ENCODE data around the gene POLD3. TPM values are rescaled to one million over a fixed set of nuclear protein-coding genes. Genes with fewer than 3 reads are reported as not detected.

The POLD3 gene
- total and polyA plus RNA-seq, 10 of the 15 experiments (the other 5 are each of a cell fraction or from before 2014, with no cell fraction given) = 23.8 to 63.7 (median 38.7) TPM

- ChIA-PET RAD21 (ENCODE audit: unreplicated experiment) (no interaction called here), CTCF (interaction anchor here (0.9 to 1.6 kb wide), 2 partner anchors 13 to 166 kb away, joined by 3 read pairs; no protein-coding TSS in a partner anchor), SMC1A (ENCODE audit: uncharacterized antibody, unreplicated experiment) (interaction anchor here (1.2 to 1.5 kb wide), 3 partner anchors 8 to 87 kb away, joined by 3 to 6 read pairs (median 3); no protein-coding TSS in a partner anchor), POLR2A (no interaction called here)
- Histone ChIP-seq H3K4me2 (ENCODE audit: control insufficient read depth, insufficient read depth) (no peak overlapping the region), H4K20me1 (ENCODE audit: control insufficient read depth, insufficient read depth) (no peaks in the 10 kb centered on the region), H3K79me2 (ENCODE audit: control insufficient read depth, insufficient read depth, low read length) (no peaks in the 10 kb centered on the region), H3K27ac (ENCODE audit: control insufficient read depth, insufficient read depth) (no peak overlapping the region), H3K9ac (ENCODE audit: control insufficient read depth, insufficient read depth, low read length) (no peak overlapping the region), H2AFZ (ENCODE audit: control insufficient read depth, low read depth, low read length) (no peak overlapping the region), H3K4me3 (no peak overlapping the region), H3K9me3 (replicated peaks; ENCODE audit: control insufficient read depth, insufficient read depth, low read length) (no peaks in the 10 kb centered on the region), H3K4me1 (ENCODE audit: control insufficient read depth, insufficient read depth, low read length) (no peaks in the 10 kb centered on the region), H3K27me3 (replicated peaks in 1 of 2; ENCODE audit: control insufficient read depth in 2 of 2, insufficient read depth in 2 of 2, low read length in 1 of 2) (no peaks in the 10 kb centered on the region), H3K36me3 (ENCODE audit: control insufficient read depth in 2 of 2, insufficient read depth in 2 of 2, low read length in 1 of 2) (peaks cover 7 to 26% of the 10 kb centered on the region in 2 experiments)
- BruUV-seq (replicated peaks) = no TSS peak
- ATAC-seq (no peak), DNase-seq (ENCODE audit: low read depth, low spot score) (no peak), FAIRE-seq (no peak)
- in situ Hi-C loops (cut with MboI) (no loop called here), intact Hi-C loops (cut with micrococcal nuclease; ENCODE audit: unreplicated experiment) (no loop called here)
- WGBS (ENCODE audit: insufficient coverage, insufficient replicate concordance, low lambda C conversion rate, missing lambda C conversion rate) = 99% methylated on average over 3 of the region's 3 CpGs
- no peak for TF ChIP-seq RAD21 (IDR thresholded peaks at IDR 0.05; ENCODE audit: insufficient read depth, low read depth, low read length)
Observed at GRCh38 chr11:74615988-74616387, 23.6 kb downstream of the POLD3 start.

GRCh38 chr11:74620531-74620930 lies 28.1 kb downstream of the POLD3 start:
- ChIA-PET CTCF (no interaction called here), SMC1A (ENCODE audit: uncharacterized antibody, unreplicated experiment) (interaction anchor here (1.1 kb wide), 1 partner anchor 27 kb away, joined by 3 read pairs; no protein-coding TSS in a partner anchor), POLR2A (no interaction called here), RAD21 (ENCODE audit: unreplicated experiment) (no interaction called here)
- intact Hi-C loops (cut with micrococcal nuclease; ENCODE audit: unreplicated experiment) (no loop called here), in situ Hi-C loops (cut with MboI) (no loop called here)
- Histone ChIP-seq H3K27me3 (replicated peaks in 1 of 2; ENCODE audit: control insufficient read depth in 2 of 2, insufficient read depth in 2 of 2, low read length in 1 of 2) (no peaks in the 10 kb centered on the region), H4K20me1 (ENCODE audit: control insufficient read depth, insufficient read depth) (no peaks in the 10 kb centered on the region), H3K9me3 (replicated peaks; ENCODE audit: control insufficient read depth, insufficient read depth, low read length) (no peaks in the 10 kb centered on the region), H3K36me3 (ENCODE audit: control insufficient read depth in 2 of 2, insufficient read depth in 2 of 2, low read length in 1 of 2) (peaks cover 2 to 13% of the 10 kb centered on the region in 2 experiments; a peak in 3 of 4 replicates), H3K4me1 (ENCODE audit: control insufficient read depth, insufficient read depth, low read length) (no peaks in the 10 kb centered on the region), H3K9ac (ENCODE audit: control insufficient read depth, insufficient read depth, low read length) (no peak overlapping the region), H2AFZ (ENCODE audit: control insufficient read depth, low read depth, low read length) (no peak overlapping the region), H3K27ac (ENCODE audit: control insufficient read depth, insufficient read depth) (no peak overlapping the region), H3K4me2 (ENCODE audit: control insufficient read depth, insufficient read depth) (no peak overlapping the region), H3K4me3 (no peak overlapping the region), H3K79me2 (ENCODE audit: control insufficient read depth, insufficient read depth, low read length) (no peaks in the 10 kb centered on the region)
- FAIRE-seq = no peak
- ATAC-seq = no peak
- no peak for DNase-seq (ENCODE audit: low read depth, low spot score)
- BruUV-seq (replicated peaks) = no TSS peak
- 100% methylated on average over 2 of the region's 2 CpGs for WGBS (ENCODE audit: insufficient coverage, insufficient replicate concordance, low lambda C conversion rate, missing lambda C conversion rate)
- TF ChIP-seq TCF3 (IDR thresholded peaks at IDR 0.05; ENCODE audit: borderline replicate concordance, insufficient read depth, low read depth, low read length) = no peak
- no peak for TF ChIP-seq ZZZ3 (IDR thresholded peaks at IDR 0.05; ENCODE audit: control insufficient read depth, insufficient read length, low read depth)
- TF ChIP-seq SMARCA5 (IDR thresholded peaks at IDR 0.05) = no peak
- TF ChIP-seq POLR2A (IDR thresholded peaks at IDR 0.05; ENCODE audit: low read depth, low read length) = no peak
- TF ChIP-seq FOXM1 (IDR thresholded peaks at IDR 0.05; ENCODE audit: low read depth, low read length) = no peak
- TF ChIP-seq ZNF687 (IDR thresholded peaks at IDR 0.05) = no peak
- TF ChIP-seq PAX8 (IDR thresholded peaks at IDR 0.05) = no peak
- TF ChIP-seq BHLHE40 (IDR thresholded peaks at IDR 0.05; ENCODE audit: borderline replicate concordance in 1 of 2, low read depth in 2 of 2, low read length in 1 of 2) = no peak
- no peak for TF ChIP-seq GABPA (IDR thresholded peaks at IDR 0.05; ENCODE audit: low read depth)
- TF ChIP-seq E2F4 (IDR thresholded peaks at IDR 0.05; ENCODE audit: low read depth, low read length) = no peak
